ACC112 (cell line): ENCODE measurements around the gene NFIA.
A peak's percentile ranks its signal among the peaks of the same experiment; 100 is the strongest.

Experiments
- H2AFZ ChIP-seq: fragments of 200-600 bp; sonication (generic); one replicate; pipeline ENCODE4 v1.6.0; 2017; ENCODE audit warnings: antibody characterized with exemption, low read length; ENCODE audit not compliant: unreplicated experiment
- H3K27ac ChIP-seq: fragments of 200-600 bp; sonication (generic); 2 replicates; pipeline ENCODE4 v1.5.1; 2014; ENCODE audit warnings: low read depth, mild to moderate bottlenecking, antibody characterized with exemption, low read length, moderate library complexity
- H3K27me3 ChIP-seq: fragments of 200-600 bp; sonication (generic); 2 replicates; pipeline ENCODE4 v1.6.1; 2014; ENCODE audit warnings: mild to moderate bottlenecking, antibody characterized with exemption, low read length, moderate library complexity, mixed read lengths; ENCODE audit not compliant: insufficient read depth
- H3K36me3 ChIP-seq: fragments of 200-600 bp; sonication (generic); 2 replicates; pipeline ENCODE4 v1.6.1; 2016; ENCODE audit warnings: mild to moderate bottlenecking, antibody characterized with exemption, low read length, moderate library complexity, mixed read lengths; ENCODE audit not compliant: insufficient read depth
- H3K4me1 ChIP-seq: fragments of 200-600 bp; sonication (generic); one replicate; pipeline ENCODE4 v1.6.1; 2016; ENCODE audit warnings: low read length, mixed read lengths; ENCODE audit not compliant: insufficient read depth, unreplicated experiment, control insufficient read depth
- H3K4me3 ChIP-seq: fragments of 200-600 bp; sonication (generic); 2 replicates; pipeline ENCODE4 v1.5.1; 2014; ENCODE audit warnings: mild to moderate bottlenecking, low read depth, low read length
- H3K79me2 ChIP-seq: fragments of 200-600 bp; sonication (generic); one replicate; pipeline ENCODE4 v1.6.0; 2016; ENCODE audit warnings: low read length; ENCODE audit not compliant: control insufficient read depth, unreplicated experiment, insufficient read depth

The NFIA gene

DNA sequence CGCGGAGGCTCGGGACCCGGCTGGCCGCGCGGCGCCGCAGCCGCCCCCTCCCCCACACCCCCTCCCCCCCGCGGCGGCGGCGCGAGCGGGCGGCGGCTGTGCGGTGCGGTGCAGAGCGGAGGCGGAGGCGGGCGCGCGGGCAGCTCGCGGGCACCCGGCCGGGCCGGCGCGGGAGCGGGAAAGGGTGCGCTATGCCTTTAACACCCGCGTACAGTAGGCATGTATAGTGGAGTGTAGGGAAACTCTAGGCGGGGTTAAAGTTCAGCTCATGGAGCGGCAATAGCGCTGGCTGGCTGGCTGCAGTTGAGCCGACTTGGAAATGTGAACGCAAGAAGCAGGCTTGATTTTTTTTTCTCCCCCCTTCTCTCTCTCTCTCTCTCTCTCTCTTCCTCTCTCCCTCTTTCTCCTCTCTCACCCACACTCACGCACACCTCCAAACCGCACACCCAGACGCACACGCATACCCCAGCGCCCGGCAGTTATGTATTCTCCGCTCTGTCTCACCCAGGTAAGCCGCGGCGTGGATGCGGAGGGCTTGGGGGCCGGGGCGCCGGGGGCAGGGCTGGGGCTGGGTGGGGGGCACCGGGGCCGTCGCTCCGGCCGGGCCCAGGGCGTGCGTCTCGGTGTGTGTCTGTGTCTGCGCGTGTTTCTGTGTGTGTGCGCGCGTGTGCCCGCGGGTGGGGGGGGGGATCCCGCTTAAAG, at the start of gene NFIA:
TSS of gene NFIA (plus strand) at position 251 of the 702 bp plus-strand sequence.
- H3K4me1 ChIP-seq, result peaks cover 29% of the 10 kb centered on the region
- peak within 1 kb of the TSS; percentile 85 for H2AFZ ChIP-seq
- no peaks in the 10 kb centered on the region for H3K27me3 ChIP-seq
- H3K79me2 ChIP-seq, result peaks cover 48% of the 10 kb centered on the region
- peak within 1 kb of the TSS; percentile 82 for H3K27ac ChIP-seq
- H3K36me3 ChIP-seq, result no peaks in the 10 kb centered on the region
- peak within 1 kb of the TSS; percentile 90 for H3K4me3 ChIP-seq

DNA sequence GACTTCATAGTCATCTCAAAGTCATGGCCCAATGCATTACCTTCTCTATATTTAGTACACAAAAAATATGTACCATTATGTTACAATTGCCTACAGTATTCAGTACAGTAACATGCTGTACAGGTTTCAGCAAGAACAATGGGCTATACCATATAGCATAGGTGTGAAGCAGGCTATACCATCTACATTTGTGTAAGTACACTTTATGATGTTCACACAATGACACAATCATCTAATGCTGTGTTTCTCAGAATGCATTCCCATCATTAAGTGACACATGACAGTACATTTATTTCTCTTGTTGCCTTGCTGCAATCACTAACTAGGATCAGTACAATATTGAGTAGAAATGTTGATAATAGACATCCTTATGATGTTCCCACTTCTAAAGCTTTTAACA, 46.5 kb upstream of the NFIA start:
- no peaks in the 10 kb centered on the region for H3K79me2 ChIP-seq
- no peaks in the 10 kb centered on the region for H3K36me3 ChIP-seq
- H2AFZ ChIP-seq, result no peak overlapping the region
- H3K4me3 ChIP-seq, result no peak overlapping the region
- no peak overlapping the region for H3K27ac ChIP-seq
- no peaks in the 10 kb centered on the region for H3K4me1 ChIP-seq
- no peaks in the 10 kb centered on the region for H3K27me3 ChIP-seq

DNA sequence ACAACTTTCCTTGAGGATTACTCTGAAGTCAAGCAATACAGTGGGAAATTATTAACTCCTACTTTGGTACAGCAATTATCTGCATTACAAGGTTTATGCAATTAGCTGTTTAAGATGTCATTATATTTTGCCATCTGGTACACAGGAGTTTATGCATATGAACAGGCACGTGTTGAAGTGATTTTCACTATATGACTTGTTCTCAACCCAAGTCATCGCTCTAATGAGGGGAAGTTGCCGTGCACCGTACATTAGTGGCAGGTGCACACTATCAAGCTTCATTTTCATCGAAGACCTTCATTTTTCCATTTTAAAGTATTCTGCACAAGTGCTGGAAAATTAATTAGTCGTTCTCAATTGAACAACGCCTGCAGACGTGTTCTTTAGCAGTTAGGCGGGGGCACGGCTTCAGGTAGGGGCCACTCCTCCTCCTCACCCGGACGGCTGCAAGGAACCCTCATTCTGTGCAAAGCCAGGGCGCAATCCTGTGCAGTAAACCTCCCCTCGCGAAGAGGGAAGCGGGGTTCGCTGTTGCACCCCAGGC, 39.8 kb upstream of the NFIA start:
- Histone ChIP-seq H3K27ac (no peak overlapping the region), H3K79me2 (no peaks in the 10 kb centered on the region), H2AFZ (peak overlapping the region; percentile 64), H3K4me3 (peak overlapping the region; percentile 80), H3K36me3 (no peaks in the 10 kb centered on the region), H3K27me3 (peaks cover 8% of the 10 kb centered on the region), H3K4me1 (no peaks in the 10 kb centered on the region)

DNA sequence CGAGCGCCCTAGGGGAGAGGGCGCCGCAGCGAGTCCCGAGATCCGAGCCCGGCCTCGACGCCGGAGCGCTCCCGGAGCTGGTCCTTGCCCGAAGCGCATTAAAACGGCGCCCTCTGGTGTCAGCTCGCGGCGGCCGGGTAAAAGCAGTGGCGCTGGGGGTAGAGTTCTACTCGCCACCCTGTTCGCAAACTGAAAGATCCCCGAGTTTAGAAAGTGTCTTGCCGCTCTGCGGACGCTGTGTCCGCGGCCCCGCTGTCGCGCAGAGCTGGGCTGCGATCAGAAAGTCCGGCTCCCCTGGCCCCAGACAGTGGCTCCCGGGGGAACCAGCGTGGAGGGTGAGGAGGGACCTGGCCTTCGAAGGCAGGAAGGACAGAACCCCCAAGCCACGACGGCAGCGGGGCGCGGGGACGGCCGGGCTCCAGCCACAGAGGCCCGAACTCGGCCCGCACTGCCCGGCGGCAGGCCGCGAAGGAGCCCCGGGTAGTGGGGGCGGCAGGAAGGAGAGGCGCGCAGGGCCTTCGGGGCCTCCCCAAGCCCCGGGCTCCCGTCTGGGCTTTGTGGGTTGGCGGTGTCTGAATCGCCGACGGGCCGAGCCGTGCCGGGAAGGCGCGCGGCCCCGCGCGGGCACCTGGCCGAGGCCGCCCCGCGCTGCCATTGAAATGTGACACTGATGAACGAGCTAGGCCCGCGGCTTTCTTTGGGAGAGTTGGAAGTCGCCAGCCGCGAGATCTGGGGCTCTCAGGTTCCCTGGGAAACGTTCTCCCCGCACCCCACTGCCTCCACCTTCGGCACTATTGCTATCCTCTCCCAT, 39.1 kb upstream of the NFIA start:
- Histone ChIP-seq H3K27me3 (peaks cover 8% of the 10 kb centered on the region), H2AFZ (peak overlapping the region; percentile 95)

DNA sequence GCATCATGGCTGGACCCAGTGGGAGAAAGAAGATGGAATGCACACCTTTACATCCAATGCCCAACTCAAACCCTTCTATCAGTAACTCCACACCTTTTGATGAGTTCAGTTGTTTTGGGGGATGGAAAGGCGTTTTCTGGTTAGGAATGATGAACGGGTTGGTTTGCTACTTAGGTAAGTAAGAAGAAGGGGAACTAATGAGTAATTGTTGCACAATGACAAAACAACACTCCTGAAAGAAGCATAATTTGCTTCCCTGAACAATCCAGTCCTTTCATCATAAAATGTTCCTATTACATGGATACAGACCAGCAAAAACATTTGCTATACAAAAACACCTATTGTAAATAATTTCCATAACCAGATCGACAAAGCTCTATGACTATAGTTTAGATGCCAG, 35.9 kb upstream of the NFIA start:
- Histone ChIP-seq H3K79me2 (no peaks in the 10 kb centered on the region), H3K4me3 (no peak overlapping the region), H3K4me1 (no peaks in the 10 kb centered on the region), H2AFZ (no peak overlapping the region), H3K27ac (no peak overlapping the region), H3K36me3 (no peaks in the 10 kb centered on the region), H3K27me3 (peaks cover 8% of the 10 kb centered on the region)

More for the DNA sequence above, 39.1 kb upstream of the NFIA start:
- peak overlapping the region; percentile 80 for H3K4me3 ChIP-seq
- no peaks in the 10 kb centered on the region for H3K36me3 ChIP-seq
- H3K79me2 ChIP-seq, result no peaks in the 10 kb centered on the region
- no peaks in the 10 kb centered on the region for H3K4me1 ChIP-seq
- H3K27ac ChIP-seq, result no peak overlapping the region

DNA sequence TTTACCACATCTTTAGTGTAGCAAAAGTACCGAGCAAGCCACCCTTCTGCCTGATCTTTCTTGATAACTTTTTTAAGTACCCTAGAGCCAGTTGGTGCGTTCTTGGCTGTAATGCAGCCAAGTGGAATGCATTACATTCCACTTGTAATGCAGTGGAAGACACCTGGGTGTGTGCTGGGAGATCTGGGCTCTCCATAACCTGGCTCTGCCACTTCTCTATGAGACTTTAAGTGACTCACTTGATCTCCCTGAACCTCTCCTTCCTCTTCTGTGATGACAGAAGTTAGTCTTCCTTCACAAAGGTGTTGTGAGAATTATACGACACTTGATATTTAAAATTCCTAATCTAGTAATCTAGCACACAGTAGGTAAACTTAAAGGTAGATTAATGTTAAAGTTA, 35.3 kb upstream of the NFIA start:
- Histone ChIP-seq H3K4me1 (no peaks in the 10 kb centered on the region), H3K27ac (no peak overlapping the region), H3K79me2 (no peaks in the 10 kb centered on the region), H2AFZ (no peak overlapping the region), H3K4me3 (no peak overlapping the region), H3K27me3 (peaks cover 7% of the 10 kb centered on the region), H3K36me3 (no peaks in the 10 kb centered on the region)

DNA sequence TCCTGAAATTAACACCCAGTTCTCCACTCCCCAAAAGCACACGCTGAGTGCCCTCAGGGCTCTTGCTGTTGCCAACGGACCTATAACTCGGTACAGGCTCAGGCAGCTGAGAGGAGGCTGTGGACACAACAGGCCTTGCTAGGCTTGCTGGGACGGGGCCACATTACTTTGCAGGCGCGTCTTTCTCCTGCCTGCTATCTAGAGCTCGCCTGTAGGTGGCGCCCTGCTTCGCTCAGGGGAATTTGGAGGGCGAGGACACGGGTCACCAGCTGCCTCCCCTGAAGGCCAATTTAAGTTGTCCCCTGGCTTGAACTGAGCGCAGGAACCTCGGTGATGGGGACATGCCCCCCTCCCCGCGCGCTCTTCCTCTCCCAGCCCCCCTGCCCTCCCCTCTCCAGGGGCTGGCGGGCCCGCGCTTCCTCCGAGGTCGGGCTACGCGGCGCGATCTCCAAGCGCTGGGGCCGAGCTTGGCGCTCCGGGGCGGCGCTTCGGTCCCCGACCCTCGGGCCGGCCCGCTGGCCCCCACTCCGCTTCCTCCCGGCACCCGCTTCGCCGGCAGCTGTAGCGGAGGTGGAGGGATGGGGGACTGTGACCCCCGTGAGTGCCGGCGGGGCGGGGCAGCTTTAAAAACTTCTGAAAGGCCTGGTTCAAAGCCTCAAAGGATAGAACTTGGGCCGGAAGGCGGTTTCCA, 32.4 kb upstream of the NFIA start:
- Histone ChIP-seq H3K79me2 (no peaks in the 10 kb centered on the region), H3K27me3 (no peaks in the 10 kb centered on the region), H3K27ac (peak overlapping the region; percentile 21; the same call in 1 of the 2 replicates), H2AFZ (peak overlapping the region; percentile 70), H3K4me1 (no peaks in the 10 kb centered on the region), H3K36me3 (no peaks in the 10 kb centered on the region), H3K4me3 (peak overlapping the region; percentile 90)

DNA sequence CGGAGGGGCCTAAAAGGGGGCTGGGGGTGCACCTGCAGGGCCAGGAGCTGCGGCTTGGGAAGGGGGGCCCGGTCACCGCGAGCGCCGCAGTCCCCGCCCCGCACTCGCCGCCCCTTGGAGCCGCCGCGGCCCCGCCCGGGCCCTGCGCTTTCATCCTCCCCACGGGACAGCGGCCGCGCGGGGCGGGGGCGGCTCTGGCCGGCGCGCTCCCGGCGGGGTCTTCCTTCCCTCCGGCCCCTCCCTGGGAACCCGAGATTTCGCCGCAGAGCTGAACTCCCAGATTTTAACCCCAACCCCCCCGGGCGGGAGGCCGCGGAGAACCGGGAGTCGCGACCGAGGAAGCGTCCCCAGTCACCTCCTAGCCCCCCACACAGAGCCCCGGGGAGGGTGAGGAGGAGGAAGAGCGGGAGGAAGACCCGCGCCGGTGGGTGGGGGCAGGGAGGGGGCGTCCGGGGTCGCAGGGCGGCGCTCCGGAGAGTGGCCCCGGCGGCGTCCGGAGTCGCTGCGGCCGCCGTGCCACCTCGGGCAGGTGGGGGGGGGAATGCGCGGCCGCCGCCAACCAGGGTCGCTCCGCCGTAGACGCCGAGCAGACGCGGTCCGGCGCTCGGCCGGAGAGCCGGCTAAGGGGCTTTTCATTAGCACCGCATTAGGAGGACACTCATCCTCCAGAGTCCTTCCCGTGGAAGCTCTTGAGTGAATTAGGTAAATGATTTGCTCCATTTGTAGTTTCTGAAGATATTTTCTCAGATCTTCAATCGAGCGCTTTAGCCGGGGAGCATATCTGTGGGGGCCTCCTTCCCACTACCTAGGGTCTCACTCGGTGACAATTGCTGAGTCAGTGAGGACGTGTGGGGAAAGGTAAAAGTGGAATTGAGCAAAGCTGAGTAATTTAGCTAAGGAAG, 31.6 kb upstream of the NFIA start:
- Histone ChIP-seq H2AFZ (peak overlapping the region; percentile 70), H3K4me3 (peak overlapping the region; percentile 90), H3K27me3 (no peaks in the 10 kb centered on the region), H3K36me3 (no peaks in the 10 kb centered on the region), H3K4me1 (no peaks in the 10 kb centered on the region), H3K27ac (no peak overlapping the region), H3K79me2 (no peaks in the 10 kb centered on the region)

DNA sequence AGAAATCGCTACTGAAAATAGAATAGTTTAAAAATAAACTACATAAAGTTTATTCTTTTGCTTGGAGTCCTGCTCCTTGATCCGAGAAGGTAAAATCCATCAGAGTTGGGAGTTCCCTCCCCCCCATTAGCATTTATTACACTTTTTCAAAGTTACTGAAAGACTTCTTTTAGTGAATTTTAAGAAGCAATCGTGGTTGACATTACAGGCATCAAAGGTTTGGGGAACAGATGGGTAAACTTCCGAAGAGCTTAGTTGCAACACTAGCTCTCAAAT, 31.0 kb upstream of the NFIA start:
- H3K36me3 ChIP-seq, result no peaks in the 10 kb centered on the region
- no peaks in the 10 kb centered on the region for H3K79me2 ChIP-seq
- peak overlapping the region; percentile 70 for H2AFZ ChIP-seq
- H3K4me1 ChIP-seq, result no peaks in the 10 kb centered on the region
- no peaks in the 10 kb centered on the region for H3K27me3 ChIP-seq
- peak overlapping the region; percentile 90 for H3K4me3 ChIP-seq
- no peak overlapping the region for H3K27ac ChIP-seq
